Progenitor cell of endocrine pancreas (in vitro differentiated cells): ENCODE data around the gene DNAH9. TPM values are rescaled to one million over a fixed set of nuclear protein-coding genes. Genes with fewer than 3 reads are reported as not detected.

Source experiments
- DNase-seq: peaks from one replicate; pipeline ENCODE4 v3.0.0; 2021; ENCODE audit warnings: low spot score; ENCODE audit not compliant: unreplicated experiment
- H3K27ac Mint-ChIP-seq: 2 replicates; pipeline ENCODE4 v1.8.0; 2021; ENCODE audit warnings: mild to moderate bottlenecking, moderate library complexity, mixed read lengths
- H3K27me3 Mint-ChIP-seq: 2 replicates; pipeline ENCODE4 v1.8.0; 2021; ENCODE audit warnings: mixed read lengths
- H3K36me3 Mint-ChIP-seq: 2 replicates; pipeline ENCODE4 v1.8.0; 2022; ENCODE audit warnings: mixed read lengths; ENCODE audit not compliant: insufficient read depth
- H3K4me1 Mint-ChIP-seq: 2 replicates; pipeline ENCODE4 v1.8.0; 2021; ENCODE audit warnings: low read depth, mixed read lengths
- H3K4me3 Mint-ChIP-seq: 2 replicates; pipeline ENCODE4 v1.8.0; 2021; ENCODE audit warnings: low read depth, mild to moderate bottlenecking, moderate library complexity, mixed read lengths
- H3K9me3 Mint-ChIP-seq: 2 replicates; pipeline ENCODE4 v1.8.0; 2021; ENCODE audit warnings: low read depth, mixed read lengths
- CTCF ChIP-seq: fragments of 200-600 bp; sonication (generic); IDR thresholded peaks from one replicate; pipeline ENCODE4 v1.5.0; 2021; ENCODE audit warnings: antibody characterized with exemption, mild to moderate bottlenecking; ENCODE audit not compliant: unreplicated experiment
- total RNA-seq: library from RNA; stranded (reverse); gene quantifications from 2 replicates; pipeline ENCODE4 v1.2.1, GENCODE V29; 2021

DNAH9 gene
- total RNA-seq, 1 donor from 2014 or later, result 1.5 TPM

GRCh38 chr17:11704041-11704440 lies 105.8 kb downstream of the DNAH9 start:
- no peak for TF ChIP-seq CTCF
- Mint-ChIP-seq H3K4me1 (peaks cover 5% of the 10 kb centered on the region), H3K36me3 (no peaks in the 10 kb centered on the region)

GRCh38 chr17:11705111-11705510 lies 106.8 kb downstream of the DNAH9 start:
- H3K4me1 Mint-ChIP-seq, result peaks cover 5% of the 10 kb centered on the region
- H3K4me3 Mint-ChIP-seq, result no peak overlapping the region
- no peak for TF ChIP-seq CTCF
- H3K9me3 Mint-ChIP-seq, result no peaks in the 10 kb centered on the region
- H3K27ac Mint-ChIP-seq, result no peak overlapping the region
- H3K36me3 Mint-ChIP-seq, result no peaks in the 10 kb centered on the region
- no peak for DNase-seq
- peaks cover 3% of the 10 kb centered on the region for H3K27me3 Mint-ChIP-seq

More at GRCh38 chr17:11704041-11704440, 105.8 kb downstream of the DNAH9 start:
- Mint-ChIP-seq H3K27ac (no peak overlapping the region), H3K27me3 (peaks cover 3% of the 10 kb centered on the region), H3K9me3 (no peaks in the 10 kb centered on the region), H3K4me3 (no peak overlapping the region)
- DNase-seq, result no peak

GRCh38 chr17:11707586-11707985 lies 109.3 kb downstream of the DNAH9 start:
- H3K9me3 Mint-ChIP-seq, result no peaks in the 10 kb centered on the region
- H3K27ac Mint-ChIP-seq, result no peak overlapping the region
- no peak for TF ChIP-seq CTCF
- no peaks in the 10 kb centered on the region for H3K36me3 Mint-ChIP-seq
- peaks cover 5% of the 10 kb centered on the region for H3K4me1 Mint-ChIP-seq
- no peak overlapping the region for H3K4me3 Mint-ChIP-seq
- no peaks in the 10 kb centered on the region for H3K27me3 Mint-ChIP-seq
- no peak for DNase-seq

- no peak overlapping the region for H3K4me3 Mint-ChIP-seq
These were observed 114.2 kb downstream of the DNAH9 start for GRCh38 chr17:11712456-11712855.

GRCh38 chr17:11719203-11719602 lies 120.9 kb downstream of the DNAH9 start:
- no peak for TF ChIP-seq CTCF
- DNase-seq, result no peak
- H3K27me3 Mint-ChIP-seq, result peaks cover 11% of the 10 kb centered on the region
- no peaks in the 10 kb centered on the region for H3K9me3 Mint-ChIP-seq
- no peaks in the 10 kb centered on the region for H3K4me1 Mint-ChIP-seq
- no peak overlapping the region for H3K27ac Mint-ChIP-seq
- no peaks in the 10 kb centered on the region for H3K36me3 Mint-ChIP-seq
- H3K4me3 Mint-ChIP-seq, result no peak overlapping the region

More at GRCh38 chr17:11712456-11712855, 114.2 kb downstream of the DNAH9 start:
- Mint-ChIP-seq H3K27ac (no peak overlapping the region), H3K36me3 (no peaks in the 10 kb centered on the region), H3K27me3 (no peaks in the 10 kb centered on the region), H3K4me1 (peaks cover 5% of the 10 kb centered on the region), H3K9me3 (no peaks in the 10 kb centered on the region)
- no peak for TF ChIP-seq CTCF
- no peak for DNase-seq
